TTC549 (cell line): ENCODE results near the gene SMAD6.

Source experiments
- FAIRE-seq: peaks from 2 replicates; lab custom pipeline; 2012; peaks lifted over from hg19 to GRCh38; lab: Jason Lieb, UNC

The SMAD6 gene

DNA sequence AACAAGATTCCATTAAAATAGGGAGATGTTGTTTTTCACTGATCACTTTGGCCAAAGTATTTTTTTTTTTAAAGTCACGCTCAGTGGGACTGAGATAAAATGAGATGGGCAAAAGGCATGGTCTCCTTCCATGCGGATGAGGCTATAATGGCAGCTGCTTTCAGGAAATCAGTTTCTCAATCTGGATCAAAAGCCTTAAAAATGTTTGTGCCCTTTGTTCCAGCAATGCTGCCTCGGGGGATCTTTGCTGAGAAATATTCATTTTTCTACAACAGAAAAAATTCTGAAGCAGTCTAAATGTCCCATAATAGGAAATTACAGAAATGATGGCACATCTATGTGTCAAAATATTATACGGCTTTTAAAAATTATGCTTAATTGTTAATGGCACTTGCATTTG lies 97.2 kb downstream of the SMAD6 start:
- no peak for FAIRE-seq

DNA sequence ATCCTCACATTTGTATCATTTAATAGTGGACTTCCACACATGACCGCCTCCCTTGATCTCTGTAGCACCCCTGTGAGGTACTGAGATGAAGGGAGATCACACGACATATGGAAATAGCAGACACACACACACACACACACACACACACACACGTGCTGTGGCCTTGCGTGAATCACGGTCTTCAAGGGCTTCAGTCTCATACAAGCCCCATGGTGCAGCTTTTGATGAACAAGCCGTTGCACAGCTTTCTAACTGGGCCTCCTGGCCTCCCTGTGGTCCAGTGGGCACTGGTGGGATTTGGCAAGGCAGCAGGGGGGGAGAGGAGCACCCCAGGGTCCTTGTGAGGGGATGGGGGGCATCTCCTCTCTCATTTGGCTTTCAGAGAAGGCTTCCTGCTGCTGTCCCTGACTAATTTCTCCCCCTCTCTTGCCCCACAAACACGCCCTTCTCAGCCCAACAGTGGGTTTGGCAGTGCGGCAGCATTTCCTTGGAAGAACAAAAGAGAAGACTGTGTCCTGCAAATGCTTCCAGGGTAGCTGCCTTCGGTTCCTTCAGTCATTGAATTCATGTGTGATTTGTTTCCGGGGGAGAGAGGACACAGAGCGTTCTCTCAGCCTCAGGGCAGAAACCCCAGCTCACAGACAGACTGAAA lies 98.7 kb downstream of the SMAD6 start:
- no peak for FAIRE-seq

DNA sequence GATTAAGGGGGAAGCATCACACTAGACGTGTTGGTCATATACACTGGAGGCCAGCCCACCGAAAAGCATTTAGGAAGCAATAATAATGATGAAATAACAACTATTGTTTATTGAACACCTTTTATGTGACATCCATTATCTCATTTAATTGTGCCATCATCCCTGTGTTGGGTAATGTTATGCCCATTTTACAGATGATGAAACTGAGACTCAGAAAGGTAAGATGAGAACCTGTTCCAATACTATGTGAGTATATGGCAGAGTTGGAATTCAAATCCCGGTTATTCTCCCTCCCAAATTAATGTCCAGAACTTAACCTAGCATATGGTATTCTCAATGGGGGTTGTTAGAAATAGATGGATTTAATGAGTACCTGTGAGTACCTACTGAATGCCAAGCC lies 99.2 kb downstream of the SMAD6 start:
- no peak for FAIRE-seq

DNA sequence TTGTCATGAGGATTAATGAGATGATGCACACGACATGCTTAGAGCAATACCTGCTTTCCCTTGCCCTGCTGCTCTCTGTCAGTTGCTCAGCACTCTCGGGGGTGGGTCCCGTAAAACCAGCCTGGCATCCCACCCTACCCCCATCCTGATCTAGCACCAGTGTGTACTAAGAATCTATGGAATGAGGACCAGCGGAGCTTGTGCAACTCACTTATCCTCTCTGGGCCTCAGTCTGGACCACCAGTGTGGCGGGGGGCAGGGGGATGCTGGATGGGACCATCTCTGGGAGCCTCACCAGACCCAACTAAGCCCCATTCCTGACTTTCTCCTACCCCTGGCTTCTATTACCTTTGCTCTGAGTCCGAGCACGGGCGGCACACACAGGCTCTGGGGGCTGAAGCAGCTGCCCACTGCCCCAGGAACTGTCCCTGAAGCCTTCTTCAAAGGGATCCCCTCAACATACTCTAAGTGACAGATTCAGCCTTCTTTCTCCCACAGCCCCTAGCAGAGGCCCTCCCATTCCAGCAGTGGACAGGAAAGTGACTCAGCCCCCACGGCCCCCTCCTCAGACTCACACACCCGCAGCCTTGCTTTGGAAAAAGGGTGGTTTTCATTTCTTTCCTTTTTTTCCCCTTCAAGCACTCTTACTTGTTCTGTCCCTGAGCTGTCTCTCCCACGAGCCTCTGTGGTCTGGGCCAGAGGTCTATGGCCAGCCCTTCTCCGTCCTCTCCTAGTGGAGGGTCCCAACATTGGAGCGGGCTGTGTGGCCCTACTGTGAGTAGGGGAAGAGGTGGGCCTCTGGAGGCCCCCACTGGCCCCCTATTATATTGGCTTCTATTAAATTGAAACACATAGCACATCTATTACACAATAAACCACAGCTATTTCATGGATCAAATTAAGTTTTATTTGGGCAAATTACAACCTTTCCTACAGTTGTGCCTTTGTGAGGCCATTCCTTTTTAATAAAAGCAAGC lies 100.3 kb downstream of the SMAD6 start:
- no peak for FAIRE-seq

DNA sequence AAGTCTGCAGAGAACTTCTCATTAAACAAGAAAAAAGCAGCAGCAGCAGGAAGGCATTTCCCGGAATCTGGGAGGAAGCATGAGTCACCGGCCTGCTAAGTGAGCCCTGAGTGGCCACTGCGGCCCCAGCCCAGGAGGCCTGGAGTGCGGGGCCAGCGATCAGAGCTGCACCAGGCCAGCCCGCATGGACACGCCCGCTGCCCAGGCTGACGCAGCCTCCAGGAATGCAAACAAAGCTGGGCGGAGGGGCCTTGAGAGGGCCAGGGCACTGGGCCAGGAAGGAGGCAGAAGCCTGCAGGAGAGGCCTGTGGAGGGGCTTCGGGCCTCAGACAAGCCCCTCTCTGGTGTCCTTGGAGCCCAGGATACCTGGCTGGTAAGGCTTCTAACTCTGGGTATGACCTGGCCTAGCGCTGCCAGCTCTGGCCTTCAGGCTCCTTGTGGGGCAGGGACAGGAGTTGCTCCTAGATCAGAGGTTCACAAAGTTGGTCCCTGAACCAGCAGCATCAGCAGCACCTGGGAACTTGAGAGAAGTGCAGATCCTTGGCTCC lies 101.2 kb downstream of the SMAD6 start:
- no peak for FAIRE-seq

DNA sequence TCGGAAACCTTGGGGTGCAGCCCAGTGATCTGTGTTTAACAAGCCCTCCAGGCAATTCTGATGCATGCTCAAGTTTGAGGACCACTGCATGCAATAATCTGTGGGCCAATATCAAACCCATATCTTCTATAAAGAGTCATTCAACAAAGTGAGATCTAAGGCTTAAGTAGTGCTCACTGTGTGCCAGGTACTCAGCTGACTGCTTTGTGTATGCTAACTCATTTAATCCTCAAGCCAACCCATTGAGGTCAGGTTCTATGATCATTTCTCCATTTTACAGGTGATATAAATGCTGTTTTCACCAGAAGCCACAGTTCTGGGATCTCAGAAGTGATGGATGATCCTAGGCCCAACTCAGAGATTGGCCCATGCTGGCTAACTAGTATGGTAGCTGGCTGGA lies 101.7 kb downstream of the SMAD6 start:
- no peak for FAIRE-seq

DNA sequence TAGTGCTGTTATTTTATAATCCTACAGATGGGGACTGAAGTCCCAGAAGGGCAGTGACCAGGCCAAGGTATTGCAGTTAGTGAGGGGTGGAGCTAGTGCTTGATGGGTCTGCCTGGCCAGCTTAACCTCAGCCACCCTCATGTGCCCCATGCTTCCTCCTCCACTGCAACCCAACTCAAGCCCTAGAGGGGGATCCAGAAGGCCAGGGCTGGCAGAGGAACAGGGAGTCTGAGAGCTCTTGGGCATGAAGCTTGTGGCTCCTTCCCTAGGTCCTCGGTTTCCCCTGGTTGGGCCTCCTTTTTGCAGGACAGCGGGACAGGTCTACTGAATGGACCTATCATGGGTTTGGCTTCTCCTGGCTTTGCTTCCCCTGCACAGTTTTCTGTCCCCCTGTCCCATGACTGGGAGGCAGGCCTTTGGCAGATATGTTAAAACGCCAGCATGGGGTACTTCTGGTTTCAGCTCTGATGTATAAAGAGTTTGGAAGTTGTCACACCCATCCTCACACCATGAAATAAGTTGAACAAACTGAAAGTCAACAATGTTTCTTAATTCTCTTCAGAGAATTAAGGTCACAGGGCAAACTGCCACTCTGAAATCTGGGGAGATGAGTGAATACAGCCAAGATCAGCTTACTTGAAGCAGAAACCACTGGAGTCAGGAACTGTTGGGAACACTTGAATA lies 103.3 kb downstream of the SMAD6 start:
- FAIRE-seq = no peak

DNA sequence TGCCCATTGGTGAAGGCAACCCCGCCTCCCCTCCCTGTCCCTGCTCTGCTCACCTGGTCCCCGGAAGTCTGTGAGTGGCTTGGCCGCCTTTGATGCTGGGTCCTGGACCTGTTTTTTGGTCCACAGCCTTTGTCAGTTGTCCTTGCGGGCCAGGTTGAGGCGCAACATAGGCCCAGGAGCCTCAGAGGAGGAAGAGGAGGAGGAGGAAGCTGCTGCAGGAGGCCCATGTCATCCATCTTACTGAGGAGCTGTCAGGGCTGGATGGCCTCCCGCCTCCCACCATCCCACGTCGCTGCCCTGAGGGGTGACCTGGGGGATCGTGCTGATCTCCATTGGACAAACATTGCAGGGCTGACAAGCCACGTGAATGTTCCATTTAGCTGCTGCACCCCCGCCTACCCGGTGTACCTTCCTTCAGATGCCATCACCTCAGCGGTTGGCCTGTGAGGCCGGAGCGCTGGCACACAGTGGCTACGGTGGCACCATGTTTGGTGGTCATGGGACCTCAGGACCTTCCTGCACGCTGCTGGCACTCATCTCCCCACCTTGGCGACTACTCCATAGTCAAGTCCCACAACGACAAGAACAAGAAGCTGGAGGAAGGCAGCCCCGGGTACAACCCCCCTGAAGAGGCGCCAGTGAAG lies 106.3 kb downstream of the SMAD6 start:
- no peak for FAIRE-seq

DNA sequence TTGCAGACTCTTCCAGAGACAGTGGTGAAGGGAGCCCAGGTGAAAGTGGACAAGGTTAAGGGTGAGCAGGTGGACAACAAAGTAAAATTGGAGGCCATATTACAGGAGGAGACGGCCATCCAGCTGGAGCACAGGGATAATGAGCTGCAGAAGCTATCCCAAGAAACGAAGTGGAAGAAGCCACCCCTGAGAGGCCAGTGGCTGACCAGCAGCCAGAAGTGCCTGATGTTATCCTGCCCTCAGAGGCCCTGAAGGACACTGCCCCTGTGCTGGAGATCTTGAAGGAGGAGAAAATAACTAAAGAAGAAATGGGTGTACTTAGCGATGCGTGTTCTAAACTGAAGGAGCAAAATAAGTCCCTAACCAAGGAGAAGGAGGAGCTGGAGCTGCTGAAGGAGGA lies 107.6 kb downstream of the SMAD6 start:
- FAIRE-seq = no peak

DNA sequence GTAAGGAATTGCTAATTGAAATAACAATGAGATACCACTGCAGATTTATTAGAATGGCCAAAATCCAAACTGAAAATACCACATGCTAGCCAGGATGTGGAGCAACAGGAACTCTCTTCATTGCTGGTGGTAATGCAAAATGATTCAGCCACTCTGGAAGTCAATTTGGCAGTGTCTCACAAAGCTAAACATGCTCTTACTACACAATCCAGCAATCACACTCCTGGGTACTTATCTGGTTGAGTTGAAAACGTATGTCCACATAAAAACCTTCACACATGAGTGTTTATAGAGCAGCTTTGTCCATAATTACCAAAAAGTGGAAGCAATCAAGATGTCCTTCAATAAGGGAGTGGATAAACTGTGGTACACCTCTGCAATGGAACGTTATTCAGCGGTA lies 113.3 kb downstream of the SMAD6 start:
- FAIRE-seq = no peak

DNA sequence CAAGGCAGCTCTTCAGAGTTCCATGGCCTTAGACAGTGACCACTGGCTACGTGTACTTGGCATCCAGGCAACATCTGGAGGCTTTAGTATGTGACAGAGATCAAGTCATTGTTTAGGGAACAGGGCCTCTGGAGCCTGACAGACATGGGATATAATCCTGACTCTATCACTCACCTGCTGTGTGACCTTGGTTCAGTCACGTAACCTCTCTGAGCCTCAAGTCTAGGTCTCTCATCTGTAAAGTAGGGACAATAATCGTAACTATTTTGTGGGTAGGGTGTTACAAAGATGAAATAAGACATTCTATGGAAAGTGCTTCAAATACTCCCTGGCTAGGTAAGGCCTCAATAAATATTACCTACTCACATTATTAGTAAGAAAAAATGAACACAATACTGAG lies 114.2 kb downstream of the SMAD6 start:
- FAIRE-seq = no peak

DNA sequence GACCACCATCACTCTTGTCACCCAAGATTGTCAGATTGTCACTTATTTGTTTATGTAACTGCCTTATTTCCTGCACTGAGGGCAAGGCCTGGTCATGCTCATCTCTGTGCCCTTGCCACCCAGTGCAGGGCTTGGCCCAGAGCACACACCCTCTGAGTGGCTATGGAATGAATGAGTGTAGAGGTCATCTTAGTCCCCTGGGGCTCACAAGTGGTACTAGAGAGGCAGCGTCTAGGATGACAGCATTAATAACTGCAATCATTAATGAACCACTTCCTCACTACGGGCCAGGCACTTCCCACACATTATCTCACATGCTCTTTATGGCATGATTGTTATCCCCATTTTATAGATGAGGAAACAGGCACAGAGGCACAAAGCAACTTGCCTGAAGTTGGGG lies 117.0 kb downstream of the SMAD6 start:
- FAIRE-seq = no peak

DNA sequence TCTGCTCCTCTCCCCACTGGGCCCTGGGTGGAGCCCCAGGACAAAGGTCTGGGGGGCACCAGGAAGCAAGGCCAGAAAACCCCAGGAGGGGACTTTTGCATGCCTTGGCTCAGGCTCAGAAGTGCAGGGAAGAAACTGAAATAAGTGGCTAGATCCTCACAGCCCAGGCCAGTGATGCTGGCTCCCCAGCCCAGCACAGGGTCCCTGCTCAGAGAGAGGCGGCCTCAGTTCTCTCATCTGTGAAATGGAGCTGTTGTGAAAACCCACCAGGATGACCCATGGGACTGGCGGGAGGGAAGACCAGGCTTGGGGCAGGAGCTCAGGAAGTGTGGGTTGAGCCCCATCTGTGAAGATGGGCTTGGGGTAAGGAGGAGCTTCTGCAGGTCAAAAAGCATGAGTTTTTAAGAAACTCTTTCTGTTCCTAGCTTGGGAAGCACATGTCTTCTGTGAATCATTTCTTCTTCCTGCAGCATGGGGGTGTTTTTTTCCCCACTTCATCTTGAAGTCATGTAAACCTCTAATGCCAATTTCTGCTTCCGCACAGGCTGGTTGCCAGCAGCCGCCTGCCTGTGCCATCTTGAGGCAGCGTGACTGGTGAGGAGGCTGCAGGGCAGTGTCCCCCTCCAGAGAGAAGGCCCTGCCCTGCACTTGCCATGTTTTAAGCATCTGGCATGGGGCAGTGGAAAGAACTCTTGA lies 118.6 kb downstream of the SMAD6 start:
- no peak for FAIRE-seq

DNA sequence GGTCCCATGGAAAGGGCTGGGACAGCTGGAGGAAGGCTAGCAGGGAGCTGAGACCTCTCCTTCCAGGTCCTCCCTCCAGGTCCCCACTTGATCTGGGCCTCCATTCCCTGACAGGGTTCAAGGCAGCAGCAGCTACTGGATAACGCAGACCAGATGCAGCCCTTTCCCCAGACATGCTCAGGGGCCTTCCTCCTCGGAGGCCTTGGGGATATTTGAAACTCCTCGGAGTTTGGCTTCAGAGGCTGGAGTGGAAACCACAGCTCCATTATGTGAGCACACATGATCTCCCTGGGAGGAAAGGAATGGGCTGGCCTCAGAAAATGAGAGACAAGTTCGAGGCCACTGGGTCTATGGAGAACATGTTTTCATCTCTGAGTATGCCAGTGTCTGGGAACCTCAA lies 119.3 kb downstream of the SMAD6 start:
- FAIRE-seq = no peak

DNA sequence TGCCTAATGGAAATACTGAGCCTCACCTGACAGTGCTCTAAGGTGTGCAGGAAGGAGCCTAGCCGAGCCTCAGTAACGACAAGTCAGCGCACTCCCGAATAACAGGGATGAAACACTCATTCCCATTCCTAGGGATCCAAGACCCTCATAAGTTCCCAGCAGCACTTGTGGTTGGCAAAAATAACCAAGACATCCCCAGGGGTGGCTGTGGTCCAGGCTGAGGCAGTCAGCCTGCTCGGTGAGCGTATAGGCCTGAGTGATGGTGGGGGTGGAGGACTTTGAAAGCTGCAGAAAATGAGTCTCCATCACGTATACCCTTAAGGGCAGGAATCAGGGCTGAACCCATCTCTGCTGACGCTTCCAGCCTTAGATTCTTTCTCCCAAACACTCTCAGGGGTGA lies 120.1 kb downstream of the SMAD6 start:
- no peak for FAIRE-seq

DNA sequence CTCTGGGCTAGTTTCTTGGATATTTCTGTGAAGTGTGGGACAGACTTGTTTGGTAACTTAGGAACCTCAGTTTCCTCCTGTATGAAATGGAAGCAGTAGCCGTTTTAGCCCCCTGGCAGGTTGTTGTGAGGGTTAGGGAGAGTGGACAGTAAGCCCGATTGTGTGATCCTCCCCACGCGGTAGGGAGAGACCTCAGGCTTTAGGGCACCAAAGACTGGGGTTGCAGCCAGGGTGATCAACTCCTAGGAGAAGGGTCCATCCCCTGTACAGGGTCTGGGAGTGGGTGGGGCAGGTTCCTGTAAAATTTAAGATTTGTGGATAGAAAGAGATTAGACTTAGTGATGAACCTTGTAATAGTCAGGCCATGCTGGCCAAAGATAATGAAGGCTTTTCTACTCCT lies 120.5 kb downstream of the SMAD6 start:
- FAIRE-seq = no peak

DNA sequence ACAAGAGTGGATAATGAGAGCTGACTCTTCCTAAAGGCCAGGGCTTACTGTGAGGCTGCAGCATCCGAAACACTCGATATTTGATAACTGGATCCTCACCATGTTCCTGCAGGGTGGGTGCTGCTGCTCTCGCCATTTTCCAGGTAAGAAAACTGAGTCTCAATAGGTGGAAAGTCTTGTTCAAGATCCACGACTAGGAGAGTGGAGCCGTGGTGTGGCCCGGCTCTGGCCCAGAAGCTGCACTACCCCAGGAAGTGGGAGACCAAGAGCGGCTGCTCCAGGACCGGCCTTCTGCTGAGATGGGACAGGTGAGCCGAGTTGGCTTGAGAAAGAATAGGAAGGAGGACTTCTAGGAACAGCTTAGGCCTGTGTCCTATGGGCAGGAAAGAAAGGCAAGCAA lies 121.6 kb downstream of the SMAD6 start:
- FAIRE-seq = no peak

DNA sequence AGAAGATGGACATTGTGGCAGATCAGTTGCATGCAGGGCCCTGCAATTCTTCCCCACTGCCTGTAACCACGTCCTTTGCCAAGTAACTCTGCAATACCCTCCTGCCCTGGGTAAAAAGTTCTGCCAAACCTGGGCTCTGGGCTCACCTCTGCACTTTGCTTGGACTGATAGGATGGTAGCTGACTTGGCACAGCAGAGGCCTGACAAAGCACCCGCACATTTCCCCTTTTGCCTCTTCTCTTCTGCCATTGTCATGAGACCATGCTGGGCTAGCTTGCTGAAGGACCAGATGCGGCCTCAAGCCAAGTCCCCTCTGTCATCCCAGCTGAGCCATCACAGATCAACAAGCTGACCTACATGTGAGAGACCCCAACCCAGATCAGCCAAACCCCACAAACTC lies 122.4 kb downstream of the SMAD6 start:
- FAIRE-seq = no peak

DNA sequence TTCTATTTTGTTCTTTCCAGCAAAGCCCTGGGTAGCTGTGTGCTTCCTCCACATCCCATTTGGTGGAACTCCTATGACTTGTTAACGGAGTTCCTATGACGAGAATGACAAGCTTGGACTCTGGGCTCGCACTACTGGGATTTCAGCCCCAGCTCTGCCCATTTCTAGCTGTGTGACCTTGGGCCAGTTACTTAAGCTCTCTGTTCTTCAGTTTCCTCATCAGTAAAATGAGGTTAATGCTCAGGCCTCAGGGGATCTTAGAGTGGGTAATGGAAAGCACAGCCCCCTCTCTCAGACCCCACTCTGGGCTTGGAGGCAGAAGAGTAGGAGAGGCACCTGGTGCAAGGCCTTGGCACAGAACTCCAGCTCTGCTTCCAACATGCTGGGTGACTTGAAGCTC lies 123.1 kb downstream of the SMAD6 start:
- no peak for FAIRE-seq

DNA sequence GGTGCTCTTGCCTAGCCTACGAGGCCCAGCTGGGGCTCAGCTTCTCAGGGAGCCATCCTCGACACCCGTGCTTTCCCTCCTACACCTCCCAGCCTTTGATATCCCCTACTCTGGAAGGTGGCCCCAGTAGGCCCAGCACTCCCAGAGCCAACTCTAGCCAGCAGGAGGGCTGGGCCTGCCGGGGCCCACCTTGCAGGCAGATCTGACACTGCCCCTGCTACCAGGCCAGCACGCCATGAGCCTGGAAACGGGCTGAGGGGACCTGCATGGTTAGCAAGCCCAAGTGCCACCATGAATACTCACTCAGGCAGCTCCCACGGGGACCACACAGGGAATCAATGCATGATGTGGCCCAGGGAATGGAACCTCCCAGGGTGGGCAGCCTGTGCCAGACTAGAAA lies 123.7 kb downstream of the SMAD6 start:
- no peak for FAIRE-seq

DNA sequence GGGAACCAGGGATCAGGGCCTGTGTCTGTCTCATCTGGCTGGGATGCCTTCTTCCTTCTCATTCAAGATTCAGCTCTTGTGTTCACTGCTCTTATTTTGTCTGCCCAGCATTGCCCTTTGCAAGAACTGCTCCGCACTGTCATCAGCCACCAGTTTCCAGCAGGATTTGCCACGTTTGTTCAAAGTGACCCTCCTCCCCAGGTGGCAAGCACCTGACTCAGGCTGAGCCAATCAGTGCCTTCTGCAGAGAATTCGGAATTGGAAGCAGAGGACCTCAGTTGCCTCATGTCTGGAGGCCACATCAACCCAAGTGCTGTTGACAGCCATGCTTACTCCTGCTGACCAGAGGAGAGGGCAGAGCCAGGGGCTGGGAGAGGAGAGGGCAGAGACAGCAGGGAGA lies 124.5 kb downstream of the SMAD6 start:
- FAIRE-seq = no peak
